Bronchial smooth muscle cell (primary cell): ENCODE data around the gene PKP1. TPM values are rescaled to one million over a fixed set of nuclear protein-coding genes. Genes with fewer than 3 reads are reported as not detected.

ENCODE experiments used
- total RNA-seq: library from RNA; depleted of rRNA; stranded (reverse); fragments of >200 nt; gene quantifications from 2 replicates; pipeline ENCODE4 v1.2.1, GENCODE V29; 2014

PKP1 gene
- total RNA-seq: 0.16 and 0.34 TPM in 2 replicates

GRCh38 chr1:201282931-201283829 is at the start of gene PKP1:
Gene PKP1 (plus strand): TSS chr1:201283506. CDS start chr1:201283703, 197 bp downstream.

GRCh38 chr1:201377611-201378092 is 94.3 kb downstream of the PKP1 start, which contains the start of gene TNNT2:
Gene TNNT2 (minus strand): TSS chr1:201377680. CDS start chr1:201373254, 4,426 bp downstream.

Other genes with a start within 250 kb of the PKP1 start
- not detected in 2 replicates for gene CACNA1S, start 171.1 kb upstream of the PKP1 start, total RNA-seq
- gene ASCL5, start 156.3 kb upstream of the PKP1 start, total RNA-seq: not detected in 2 replicates
- 73.8 and 90.6 TPM in 2 replicates for gene TMEM9, start 129.0 kb upstream of the PKP1 start, total RNA-seq
- under 0.01 TPM in 1 of 2 replicates, not detected in the other for gene IGFN1, start 92.7 kb upstream of the PKP1 start, total RNA-seq
- gene TNNT2, start 94.2 kb downstream of the PKP1 start, total RNA-seq: not detected in 2 replicates
- gene LAD1, start 115.8 kb downstream of the PKP1 start, total RNA-seq: 0.26 TPM in 1 of 2 replicates, not detected in the other
- gene TNNI1, start 138.2 kb downstream of the PKP1 start, total RNA-seq: 0.16 TPM in 1 of 2 replicates, not detected in the other
- gene PHLDA3, start 185.7 kb downstream of the PKP1 start, total RNA-seq: 120 and 177 TPM in 2 replicates
- gene CSRP1, start 223.6 kb downstream of the PKP1 start, total RNA-seq: 253 and 433 TPM in 2 replicates